GM12864 (cell line): ENCODE data around the gene CCL4.

ENCODE experiments used
- DNase-seq: peaks from one replicate; pipeline ENCODE4 v3.0.0-alpha.2; 2011; ENCODE audit warnings: low read depth
- H3K4me3 ChIP-seq: 2 replicates; pipeline ENCODE4 v1.5.1; 2011; ENCODE audit warnings: mild to moderate bottlenecking, low read depth, low read length, control low read depth
- CTCF ChIP-seq: IDR thresholded peaks from 2 replicates; pipeline ENCODE4 v1.5.1; 2011; ENCODE audit warnings: low read depth, mild to moderate bottlenecking, moderate library complexity, low read length, control low read depth, inconsistent platforms; ENCODE audit errors: missing control alignments

CCL4 gene

GRCh38 chr17:36127199-36127893 lies 23.7 kb downstream of the CCL4 start:
- no peak overlapping the region; the same call in 1 of the 2 replicates for H3K4me3 ChIP-seq
- DNase-seq = peak; percentile 55
- no peak for TF ChIP-seq CTCF

GRCh38 chr17:36127911-36128310 lies 24.3 kb downstream of the CCL4 start:
- no peak for TF ChIP-seq CTCF
- no peak overlapping the region; the same call in 1 of the 2 replicates for H3K4me3 ChIP-seq

GRCh38 chr17:36128411-36128978 lies 24.9 kb downstream of the CCL4 start:
- no peak for TF ChIP-seq CTCF
- DNase-seq = no peak

More at GRCh38 chr17:36127911-36128310, 24.3 kb downstream of the CCL4 start:
- no peak for DNase-seq

GRCh38 chr17:36129616-36130015 lies 26.0 kb downstream of the CCL4 start:
- no peak for TF ChIP-seq CTCF
- H3K4me3 ChIP-seq = no peak overlapping the region

More at GRCh38 chr17:36128411-36128978, 24.9 kb downstream of the CCL4 start:
- no peak overlapping the region for H3K4me3 ChIP-seq

GRCh38 chr17:36130346-36130745 lies 26.7 kb downstream of the CCL4 start:
- H3K4me3 ChIP-seq = no peak overlapping the region
- no peak for DNase-seq
- no peak for TF ChIP-seq CTCF

More at GRCh38 chr17:36129616-36130015, 26.0 kb downstream of the CCL4 start:
- no peak for DNase-seq

- TF ChIP-seq CTCF = no peak
- no peak overlapping the region for H3K4me3 ChIP-seq
- DNase-seq = no peak
Observed at GRCh38 chr17:36131421-36131820, 27.8 kb downstream of the CCL4 start.

- no peak overlapping the region for H3K4me3 ChIP-seq
- DNase-seq = no peak
- no peak for TF ChIP-seq CTCF
Observed at GRCh38 chr17:36131931-36132330, 28.3 kb downstream of the CCL4 start.
